RPMI8226 (cell line): ENCODE data around the gene SDF4.

Experiments used
- DNase-seq: peaks from one replicate; pipeline ENCODE4 v3.0.0-alpha.2; 2015

The SDF4 gene

GRCh38 chr1:1240822-1241587, 9.2 kb upstream of the SDF4 start:
- peak; percentile 26 for DNase-seq

- DNase-seq: no peak
Measured at GRCh38 chr1:1240348-1240732, 8.5 kb upstream of the SDF4 start.

DNA sequence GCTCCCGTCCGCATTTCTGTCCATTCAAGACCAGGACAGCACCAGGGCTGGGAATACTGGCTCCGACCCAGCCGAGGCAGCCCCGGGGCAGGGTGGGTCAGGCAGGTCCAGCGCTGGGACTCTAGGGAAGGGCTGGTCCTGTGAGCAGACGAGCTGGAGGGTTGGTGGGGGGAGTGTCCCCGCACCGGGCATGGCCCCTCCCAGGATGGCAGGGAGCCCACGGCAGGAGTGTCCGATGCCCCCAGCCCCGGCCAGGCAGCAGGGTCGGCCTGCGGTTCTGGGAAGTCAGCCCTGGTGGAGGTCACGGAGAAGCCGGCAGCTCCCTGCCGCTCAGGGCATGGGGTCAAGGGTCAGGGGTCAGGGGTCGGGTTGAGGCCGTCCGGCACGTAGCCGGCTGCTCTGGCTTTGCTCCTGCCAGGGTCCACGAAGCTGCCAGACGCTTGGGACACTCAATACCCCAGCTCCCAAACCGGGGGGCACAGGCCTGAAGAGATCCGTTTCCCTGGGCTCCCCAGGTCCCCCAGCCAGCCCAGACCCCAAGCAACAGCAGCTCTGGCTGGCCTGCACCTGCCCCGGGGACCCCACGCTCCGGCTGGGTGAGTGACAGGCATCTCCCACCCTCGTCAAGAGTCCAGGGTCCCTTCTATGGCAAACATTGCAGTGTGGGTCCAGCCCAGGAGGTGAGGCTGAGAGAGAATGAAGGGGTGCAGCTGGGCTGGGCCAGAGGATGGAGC, 8.0 kb upstream of the SDF4 start:
- DNase-seq: no peak

GRCh38 chr1:1239227-1239613, 7.4 kb upstream of the SDF4 start:
- no peak for DNase-seq

GRCh38 chr1:1238702-1239178, 6.9 kb upstream of the SDF4 start:
- no peak for DNase-seq

- DNase-seq: no peak
Measured at GRCh38 chr1:1237874-1238701, 6.3 kb upstream of the SDF4 start.

- DNase-seq: no peak
Measured at GRCh38 chr1:1236945-1237873, 5.4 kb upstream of the SDF4 start.

GRCh38 chr1:1236176-1236763, 4.5 kb upstream of the SDF4 start:
- peak; percentile 91 for DNase-seq

DNA sequence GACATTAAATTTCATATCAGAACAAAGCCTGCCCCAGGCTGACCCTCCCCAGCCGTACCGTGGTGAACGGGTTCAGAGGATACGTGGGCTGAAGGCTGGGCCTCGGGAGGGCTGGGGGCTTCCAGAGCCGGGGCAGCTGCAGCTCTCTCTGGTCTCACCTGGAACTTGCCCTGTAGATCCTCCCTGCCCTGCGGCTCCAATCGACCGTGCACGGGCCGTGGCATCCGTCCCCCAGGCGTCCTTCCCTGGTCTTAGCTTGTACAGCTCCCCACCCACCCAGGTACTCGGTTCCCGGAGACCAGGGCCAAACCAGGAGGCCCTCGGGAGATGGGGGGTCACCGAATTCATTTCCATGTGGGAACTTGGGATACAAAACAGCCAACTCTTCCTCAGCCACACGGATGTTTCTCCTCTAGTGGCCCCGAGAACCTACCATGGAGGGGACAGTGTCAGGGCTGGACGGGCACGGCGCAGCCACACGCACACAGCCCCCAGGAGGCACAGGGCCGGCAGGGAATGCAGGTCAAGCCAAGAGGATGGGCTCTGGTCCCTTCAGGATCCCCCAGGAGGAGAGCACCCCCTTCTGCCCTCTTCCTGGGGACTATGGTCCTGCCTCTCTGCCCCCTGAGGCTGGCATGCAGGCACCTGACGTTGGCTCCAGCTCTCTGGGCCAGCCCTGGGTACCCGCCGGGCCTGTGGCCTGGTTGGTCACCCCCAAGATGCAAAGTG, 3.4 kb upstream of the SDF4 start:
- no peak for DNase-seq

DNA sequence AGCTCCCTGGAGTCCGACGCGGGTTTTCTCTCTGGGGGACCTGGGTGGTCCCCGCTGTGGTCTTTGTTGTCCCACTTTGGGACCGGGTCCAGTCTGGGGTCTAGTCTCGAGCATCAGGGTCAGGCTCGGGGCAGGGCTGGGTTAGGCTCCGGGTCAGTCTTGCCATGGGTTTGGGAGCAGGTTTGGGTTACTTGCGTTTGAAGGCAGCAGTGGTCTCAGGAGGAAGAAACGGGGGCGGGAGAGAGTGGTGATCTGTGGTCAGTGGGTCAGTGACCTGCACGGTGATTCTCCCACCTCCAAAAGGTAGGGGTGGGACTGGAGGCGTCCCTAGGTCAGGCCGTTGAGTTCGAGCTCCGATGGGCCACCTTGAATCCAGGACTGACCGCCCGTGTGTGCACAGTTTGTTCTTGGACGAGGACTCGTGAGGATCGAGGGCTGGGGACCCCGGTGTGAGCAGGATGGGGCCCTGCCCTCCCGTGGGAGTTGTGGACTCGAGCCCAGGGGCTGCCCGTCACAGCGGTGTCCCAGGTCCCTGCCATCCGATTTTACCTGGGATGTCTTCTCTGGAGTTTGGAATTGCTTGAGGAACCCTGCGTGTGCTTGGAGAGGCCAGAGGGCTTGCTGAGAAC, 2.5 kb upstream of the SDF4 start:
- no peak for DNase-seq

DNA sequence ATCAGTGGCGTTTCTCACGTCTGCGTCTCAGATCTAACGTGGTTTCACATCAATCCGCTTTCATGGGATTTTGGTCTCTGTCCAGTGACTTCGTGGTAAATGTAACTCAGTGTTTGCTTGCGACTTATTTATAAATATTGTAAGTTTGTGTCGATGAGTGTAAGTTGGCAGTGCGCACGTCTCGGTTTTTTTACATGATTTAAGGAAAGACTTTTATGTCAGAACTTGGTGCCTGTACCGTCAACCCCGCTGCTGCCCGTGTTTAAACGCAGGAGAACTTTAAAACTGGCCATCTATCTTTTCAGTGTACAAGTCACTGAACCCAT, 1.7 kb upstream of the SDF4 start:
- no peak for DNase-seq

DNA sequence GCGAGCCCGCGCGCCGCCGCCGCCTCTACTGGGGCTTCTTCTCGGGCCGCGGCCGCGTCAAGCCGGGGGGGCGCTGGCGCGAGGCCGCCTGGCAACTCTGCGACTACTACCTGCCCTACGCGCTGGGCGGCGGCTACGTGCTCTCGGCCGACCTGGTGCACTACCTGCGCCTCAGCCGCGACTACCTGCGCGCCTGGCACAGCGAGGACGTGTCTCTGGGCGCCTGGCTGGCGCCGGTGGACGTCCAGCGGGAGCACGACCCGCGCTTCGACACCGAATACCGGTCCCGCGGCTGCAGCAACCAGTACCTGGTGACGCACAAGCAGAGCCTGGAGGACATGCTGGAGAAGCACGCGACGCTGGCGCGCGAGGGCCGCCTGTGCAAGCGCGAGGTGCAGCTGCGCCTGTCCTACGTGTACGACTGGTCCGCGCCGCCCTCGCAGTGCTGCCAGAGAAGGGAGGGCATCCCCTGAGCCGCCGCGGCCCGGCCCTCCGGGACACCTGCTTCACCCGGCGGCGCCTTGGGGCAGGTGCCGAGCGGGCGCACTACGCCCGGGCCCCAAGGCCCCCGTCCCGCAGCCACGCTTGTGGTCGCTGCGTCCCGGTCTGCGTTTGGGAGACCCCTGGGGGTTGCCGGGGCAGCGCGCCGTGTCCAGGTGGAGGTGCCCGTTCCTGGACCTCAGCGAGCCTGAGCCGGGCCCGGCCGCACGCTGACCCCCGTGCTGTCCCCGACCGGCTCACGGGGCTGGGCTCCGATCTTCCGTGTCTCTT, 1.2 kb upstream of the SDF4 start:
- DNase-seq: no peak

GRCh38 chr1:1232208-1232795, 501 bp upstream of the SDF4 start, which contains the start of gene B3GALT6:
Gene B3GALT6 (plus strand): TSS chr1:1232237. CDS start chr1:1232279, 42 bp downstream.
- DNase-seq: no peak

DNA sequence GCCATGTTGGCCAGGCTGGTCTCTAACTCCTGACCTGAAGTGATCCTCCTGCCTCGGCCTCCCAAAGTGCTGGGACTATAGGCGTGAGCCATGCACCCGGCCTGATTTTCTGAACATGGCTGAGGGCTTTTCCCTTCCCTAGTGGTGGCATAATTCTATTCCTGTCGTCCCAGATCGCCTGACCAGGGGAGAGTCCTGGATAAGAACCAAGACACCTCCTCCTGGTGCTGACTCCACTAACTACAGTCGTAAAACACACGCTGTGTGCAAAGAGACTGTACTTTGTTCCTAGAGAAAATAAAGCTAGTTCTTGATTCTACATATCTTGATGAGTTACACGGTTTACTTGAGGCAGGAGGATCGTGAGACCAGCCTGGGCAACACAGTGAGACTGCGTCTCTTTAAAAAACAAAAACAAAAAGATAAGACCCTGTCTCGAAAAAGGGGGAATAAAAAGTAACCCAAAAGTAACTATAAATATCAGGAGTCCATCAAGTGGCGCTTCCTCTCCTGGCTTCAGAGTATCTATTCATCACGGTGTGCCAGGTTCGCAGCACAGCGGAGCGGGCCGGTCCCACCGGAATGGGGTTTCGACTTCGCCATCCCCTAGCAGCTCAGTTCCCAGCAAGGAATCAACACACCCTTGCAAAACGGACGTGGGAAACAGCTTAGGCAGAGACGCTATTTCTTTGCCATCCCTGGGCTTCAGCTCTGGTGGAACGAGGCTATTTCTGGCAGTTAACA, 973 bp downstream of the SDF4 start:
- peak; percentile 52 for DNase-seq

GRCh38 chr1:1229770-1230169, 2.0 kb downstream of the SDF4 start:
- no peak for DNase-seq

- DNase-seq: no peak
Measured at GRCh38 chr1:1228596-1229321, 3.0 kb downstream of the SDF4 start.

DNA sequence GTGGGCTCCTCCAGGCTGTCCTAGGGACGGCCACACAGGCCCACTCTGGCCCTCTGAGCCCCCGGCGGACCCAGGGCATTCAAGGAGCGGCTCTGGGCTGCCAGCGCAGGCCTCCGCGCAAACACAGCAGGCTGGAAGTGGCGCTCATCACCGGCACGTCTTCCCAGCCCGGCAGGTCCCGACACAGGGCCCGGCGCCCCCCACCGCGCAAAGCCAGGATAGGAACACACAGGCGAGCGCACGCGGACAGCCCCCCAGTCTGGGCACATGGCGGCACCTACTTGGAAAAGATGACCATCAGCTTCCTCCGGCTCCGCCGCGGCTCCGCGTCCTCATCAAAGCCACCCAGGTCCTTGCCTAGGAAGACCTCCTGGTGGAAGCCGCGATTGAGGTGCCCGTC, 3.6 kb downstream of the SDF4 start:
- no peak for DNase-seq

DNA sequence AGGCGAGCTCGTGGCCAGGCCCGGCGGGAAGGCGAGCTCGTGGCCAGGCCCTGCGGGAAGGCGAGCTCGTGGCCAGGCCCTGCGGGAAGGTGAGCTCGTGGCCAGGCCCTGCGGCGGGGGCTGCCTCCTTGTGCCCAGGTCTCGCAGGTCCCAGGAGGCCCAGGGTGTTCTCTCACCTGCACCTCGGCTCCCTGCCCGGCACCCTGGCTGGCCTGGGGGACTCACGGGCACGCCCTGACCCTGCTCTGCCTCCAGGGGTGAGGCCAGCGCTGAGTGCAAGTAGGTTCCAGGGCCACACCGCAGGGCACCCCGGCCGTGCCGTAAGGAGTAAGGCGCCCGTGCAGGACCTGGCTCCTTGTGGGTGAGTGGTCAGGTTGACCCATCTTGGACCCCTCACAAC, 4.4 kb downstream of the SDF4 start:
- DNase-seq: no peak
